NT2/D1 (cell line): ENCODE measurements around the gene STK24.

Experiments used
- DNase-seq: peaks from one replicate; pipeline ENCODE4 v3.0.0-alpha.2; 2011; ENCODE audit warnings: low read depth, low spot score
- H3K27me3 ChIP-seq: 2 replicates; pipeline ENCODE4 v1.6.0; 2011; ENCODE audit warnings: mild to moderate bottlenecking; ENCODE audit not compliant: insufficient read length, insufficient read depth
- H3K36me3 ChIP-seq: 2 replicates; pipeline ENCODE4 v1.6.1; 2011; ENCODE audit warnings: mild to moderate bottlenecking, low read length, mixed read lengths; ENCODE audit not compliant: insufficient read depth, insufficient read length
- H3K4me1 ChIP-seq: 2 replicates; pipeline ENCODE4 v1.5.1; 2011; ENCODE audit not compliant: insufficient read depth, insufficient read length
- H3K4me3 ChIP-seq: 2 replicates; pipeline ENCODE4 v1.5.1; 2011; ENCODE audit warnings: low read depth; ENCODE audit not compliant: insufficient read length
- H3K9ac ChIP-seq: 2 replicates; pipeline ENCODE4 v1.6.0; 2011; ENCODE audit warnings: low read depth; ENCODE audit not compliant: insufficient read length
- H3K9me3 ChIP-seq: 2 replicates; pipeline ENCODE4 v1.5.1; 2011; ENCODE audit warnings: mild to moderate bottlenecking, low read length; ENCODE audit not compliant: insufficient read depth
- SUZ12 ChIP-seq: IDR thresholded peaks from 2 replicates; pipeline ENCODE4 v1.6.1; 2011; ENCODE audit not compliant: insufficient read length, insufficient read depth; ENCODE audit errors: extremely low read depth
- YY1 ChIP-seq: IDR thresholded peaks from 2 replicates; pipeline ENCODE4 v1.6.1; 2011; ENCODE audit not compliant: insufficient read length, insufficient read depth
- ZNF274 ChIP-seq: IDR thresholded peaks from 2 replicates; pipeline ENCODE4 v1.6.1; 2011; ENCODE audit warnings: mild to moderate bottlenecking, low read depth, low read length

STK24 gene

GRCh38 chr13:98452851-98453843 lies 123.8 kb downstream of the STK24 start:
- no peaks in the 10 kb centered on the region for H3K9me3 ChIP-seq
- H3K9ac ChIP-seq = no peak overlapping the region
- no peak overlapping the region for H3K4me3 ChIP-seq
- no peaks in the 10 kb centered on the region for H3K27me3 ChIP-seq
- DNase-seq = no peak
- H3K36me3 ChIP-seq = peaks cover 74% of the 10 kb centered on the region
- TF ChIP-seq SUZ12 = no peak
- TF ChIP-seq YY1 = no peak
- TF ChIP-seq ZNF274 = no peak
- peaks cover 7% of the 10 kb centered on the region for H3K4me1 ChIP-seq

- H3K27me3 ChIP-seq = no peaks in the 10 kb centered on the region
- peaks cover 77% of the 10 kb centered on the region for H3K36me3 ChIP-seq
- no peak for DNase-seq
- TF ChIP-seq YY1 (no peak), ZNF274 (no peak), SUZ12 (no peak)
- H3K4me1 ChIP-seq = peaks cover 7% of the 10 kb centered on the region
- H3K4me3 ChIP-seq = no peak overlapping the region
- H3K9me3 ChIP-seq = no peaks in the 10 kb centered on the region
- no peak overlapping the region for H3K9ac ChIP-seq
Observed at GRCh38 chr13:98451676-98452470, 125.0 kb downstream of the STK24 start.

GRCh38 chr13:98450539-98451111 lies 126.3 kb downstream of the STK24 start:
- Histone ChIP-seq H3K27me3 (no peaks in the 10 kb centered on the region), H3K36me3 (peaks cover 70% of the 10 kb centered on the region), H3K9me3 (no peaks in the 10 kb centered on the region), H3K4me3 (no peak overlapping the region), H3K4me1 (peaks cover 10% of the 10 kb centered on the region), H3K9ac (no peak overlapping the region)
- no peak for TF ChIP-seq ZNF274
- TF ChIP-seq SUZ12 = no peak
- TF ChIP-seq YY1 = no peak
- DNase-seq = no peak

- Histone ChIP-seq H3K9me3 (no peaks in the 10 kb centered on the region), H3K4me3 (no peak overlapping the region), H3K36me3 (peaks cover 64% of the 10 kb centered on the region), H3K9ac (no peak overlapping the region), H3K27me3 (no peaks in the 10 kb centered on the region), H3K4me1 (peaks cover 12% of the 10 kb centered on the region)
- TF ChIP-seq YY1 (no peak), SUZ12 (no peak)
- DNase-seq = no peak
Observed at GRCh38 chr13:98450026-98450425, 126.9 kb downstream of the STK24 start.

- H3K9ac ChIP-seq = no peak overlapping the region
- no peak overlapping the region for H3K4me3 ChIP-seq
- no peak for DNase-seq
- peaks cover 12% of the 10 kb centered on the region for H3K4me1 ChIP-seq
- TF ChIP-seq YY1 (no peak), ZNF274 (no peak), SUZ12 (no peak)
- no peaks in the 10 kb centered on the region for H3K9me3 ChIP-seq
- H3K27me3 ChIP-seq = no peaks in the 10 kb centered on the region
- peaks cover 61% of the 10 kb centered on the region for H3K36me3 ChIP-seq
Observed at GRCh38 chr13:98449273-98449672, 127.6 kb downstream of the STK24 start.

- no peak for TF ChIP-seq ZNF274
- TF ChIP-seq YY1 = no peak
- TF ChIP-seq SUZ12 = no peak
- peaks cover 60% of the 10 kb centered on the region for H3K36me3 ChIP-seq
- no peaks in the 10 kb centered on the region for H3K9me3 ChIP-seq
- no peak overlapping the region for H3K4me3 ChIP-seq
- DNase-seq = no peak
- peaks cover 12% of the 10 kb centered on the region for H3K4me1 ChIP-seq
- no peak overlapping the region for H3K9ac ChIP-seq
- H3K27me3 ChIP-seq = no peaks in the 10 kb centered on the region
Observed at GRCh38 chr13:98448642-98448928, 128.3 kb downstream of the STK24 start.
